ENCODE measurements around the gene PRR33.
"Not testable (repeated sequence)": the region's sequence is repeated elsewhere in the genome, so short reads cannot be mapped to it uniquely, and the experiment has no call there.

Gene PRR33

DNA sequence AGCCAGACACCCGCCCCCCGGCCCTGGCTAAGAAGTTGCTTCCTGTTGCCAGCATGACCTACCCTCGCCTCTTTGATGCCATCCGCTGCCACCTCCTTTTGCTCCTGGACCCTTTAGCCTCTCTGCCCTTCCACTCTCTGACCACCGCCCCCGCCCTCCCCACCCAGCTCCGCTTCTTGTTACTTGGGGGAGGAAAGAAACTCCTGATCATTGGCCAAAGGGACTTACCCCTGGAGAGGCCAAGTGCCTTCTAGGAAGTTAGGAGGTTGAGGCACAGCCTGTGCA lies at the start of gene PRR33:
PRR33 (minus strand) TSS at position 65 of the 285 bp plus-strand sequence. CDS start 1,311 bp downstream, outside the sequence.
- no peak for DNase-seq

DNA sequence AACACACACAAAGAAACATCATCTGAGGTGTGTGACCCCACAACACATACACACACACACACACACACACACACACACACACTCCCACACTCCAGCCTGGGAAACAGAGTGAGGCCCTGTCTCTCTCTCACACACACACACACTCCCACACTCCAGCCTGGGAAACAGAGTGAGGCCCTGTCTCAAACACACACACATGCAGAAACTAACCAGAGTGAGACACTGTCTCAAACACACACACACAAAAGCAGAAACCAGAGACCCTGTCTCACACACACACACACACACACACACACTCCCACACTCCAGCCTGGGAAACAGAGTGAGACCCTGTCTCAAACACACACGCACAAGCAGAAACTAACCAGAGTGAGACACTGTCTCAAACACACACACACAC lies 48.1 kb upstream of the PRR33 start:
- not testable (repeated sequence) for DNase-seq

DNA sequence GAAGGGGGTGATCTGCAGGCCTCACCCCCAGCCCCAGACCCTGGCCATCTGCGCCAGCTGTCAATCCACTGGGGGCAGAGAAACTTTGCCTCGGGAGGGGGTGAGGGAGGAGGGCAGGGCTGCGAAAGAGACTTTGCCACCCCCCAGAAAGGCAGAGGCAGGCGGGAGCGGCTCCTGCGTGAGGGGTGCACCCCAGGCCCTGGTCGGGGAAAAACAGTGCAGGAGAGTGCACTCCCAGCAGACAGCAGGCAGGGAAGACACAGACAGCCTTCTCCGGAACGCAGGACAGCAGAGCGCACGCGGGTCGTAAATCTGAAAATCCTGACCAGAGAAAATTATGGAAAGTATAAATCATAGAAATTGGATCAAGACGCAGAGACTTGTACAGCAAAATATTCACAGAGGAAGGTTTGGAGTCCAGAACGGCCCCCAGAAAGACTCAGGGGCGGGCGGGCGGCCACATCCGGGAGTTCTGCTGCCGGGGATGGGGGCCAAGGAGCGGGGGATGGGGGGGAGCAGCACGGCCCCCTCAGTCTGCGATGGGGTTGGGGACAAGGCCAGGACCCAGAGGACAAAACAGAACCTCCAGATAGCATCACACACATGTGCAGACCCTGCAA lies 47.4 kb upstream of the PRR33 start:
- no peak for DNase-seq

DNA sequence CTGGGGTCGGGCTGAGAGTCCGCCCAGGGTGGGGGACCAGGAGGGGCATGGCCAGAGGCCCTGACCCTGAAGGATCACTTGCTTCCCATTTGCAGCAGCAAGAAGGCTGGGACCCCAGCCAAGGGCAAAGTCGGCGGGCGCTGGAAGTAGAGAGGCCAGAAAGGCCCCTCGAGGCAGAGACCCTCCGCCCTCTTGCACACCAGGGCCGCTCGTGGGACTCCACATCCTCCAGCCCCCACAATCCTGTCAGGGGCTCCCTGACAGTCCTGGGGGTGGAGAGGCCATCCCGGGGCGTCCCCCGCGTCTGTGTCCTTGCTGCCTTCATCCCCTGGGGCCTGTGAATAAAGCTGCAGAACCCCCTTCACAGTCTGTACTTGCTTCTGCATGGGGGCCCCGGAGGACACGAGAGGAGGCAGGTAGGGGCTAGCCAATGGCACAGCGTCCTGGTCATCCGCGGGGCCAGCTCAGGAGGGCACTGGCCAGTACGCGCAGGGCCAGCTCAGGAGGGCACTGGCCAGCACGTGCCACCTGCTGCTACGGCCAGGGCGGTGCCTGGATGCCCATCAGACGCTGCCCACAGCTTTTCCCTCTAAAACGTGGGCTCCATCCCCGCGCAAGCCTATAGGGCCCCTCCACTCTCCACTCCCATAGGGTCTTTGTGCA lies 46.8 kb upstream of the PRR33 start:
- no peak for DNase-seq

DNA sequence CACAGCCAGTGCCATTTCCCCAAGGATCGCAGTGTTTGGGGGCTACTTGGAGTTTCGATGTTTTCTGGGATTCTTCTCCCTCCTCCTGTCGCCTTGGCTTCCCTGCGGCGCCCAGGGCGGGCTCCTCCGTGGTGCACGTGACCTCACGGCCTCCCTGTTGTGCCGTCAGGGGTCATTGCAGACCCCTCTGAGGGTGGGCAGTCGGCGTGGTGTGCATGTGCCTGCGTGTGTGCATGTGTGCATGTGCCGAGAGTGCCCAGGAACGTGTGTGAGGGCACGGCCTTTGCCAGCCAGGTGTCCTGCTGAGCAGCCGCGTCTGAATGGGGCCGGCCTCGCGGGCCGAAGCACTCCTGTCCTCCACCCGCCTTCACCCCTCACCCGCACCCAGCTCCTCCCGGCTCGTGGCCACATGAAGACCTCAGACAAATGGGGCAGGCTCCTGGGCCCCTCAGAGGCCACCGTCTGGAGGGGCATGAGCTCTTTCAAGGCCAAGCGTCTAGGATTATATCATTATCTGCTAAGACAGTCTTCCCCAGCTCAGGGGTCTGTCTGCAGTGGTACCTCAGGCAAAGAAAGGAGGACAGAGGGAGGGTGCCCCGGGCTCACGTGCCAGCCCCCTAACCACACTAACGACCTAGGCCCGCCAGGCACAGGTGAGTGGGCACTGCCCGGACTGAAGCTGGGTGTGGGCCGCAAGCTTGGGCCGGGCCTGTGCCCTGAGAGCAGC lies 46.1 kb upstream of the PRR33 start:
- DNase-seq, result no peak

DNA sequence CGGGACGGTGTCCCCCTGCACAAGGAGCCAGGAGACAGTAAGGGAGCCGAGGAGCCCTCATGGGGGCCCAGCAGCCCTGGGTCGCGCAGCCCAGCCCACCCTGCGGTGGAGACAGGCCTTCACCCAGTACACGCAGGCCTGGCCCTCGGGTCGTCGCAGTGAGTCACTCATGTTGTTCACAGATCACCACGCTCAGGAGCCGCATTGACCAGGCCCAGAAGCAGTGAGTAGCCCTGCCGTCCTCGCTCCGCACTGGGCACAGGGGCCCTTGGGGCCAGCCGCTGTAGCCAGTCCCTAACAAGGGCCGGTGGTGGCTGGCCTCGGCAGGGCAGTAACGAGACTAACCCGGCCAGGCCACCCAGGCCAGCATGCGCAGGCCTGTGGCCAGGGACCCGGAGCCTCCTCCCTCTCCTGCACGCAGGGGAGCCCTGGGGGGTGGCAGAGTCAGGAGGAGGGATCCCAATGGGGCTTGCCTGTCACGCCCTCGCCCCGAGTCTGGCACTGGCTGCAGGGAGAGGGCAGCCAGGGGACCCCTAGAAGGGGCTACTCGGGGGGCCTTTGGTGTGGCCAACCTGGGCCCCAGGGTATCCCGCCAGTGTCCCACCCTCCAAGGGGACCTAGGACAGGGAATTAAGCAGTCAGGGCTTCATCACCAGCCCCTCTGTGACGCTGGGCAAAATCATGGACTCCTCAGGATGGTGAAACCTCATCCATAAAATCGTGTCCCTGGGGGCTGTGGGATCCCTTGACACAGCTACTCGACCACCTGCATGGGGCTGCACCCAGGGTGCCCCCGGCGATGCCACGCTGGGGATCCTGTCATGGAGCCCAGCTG lies 45.3 kb upstream of the PRR33 start:
- no peak for DNase-seq

DNA sequence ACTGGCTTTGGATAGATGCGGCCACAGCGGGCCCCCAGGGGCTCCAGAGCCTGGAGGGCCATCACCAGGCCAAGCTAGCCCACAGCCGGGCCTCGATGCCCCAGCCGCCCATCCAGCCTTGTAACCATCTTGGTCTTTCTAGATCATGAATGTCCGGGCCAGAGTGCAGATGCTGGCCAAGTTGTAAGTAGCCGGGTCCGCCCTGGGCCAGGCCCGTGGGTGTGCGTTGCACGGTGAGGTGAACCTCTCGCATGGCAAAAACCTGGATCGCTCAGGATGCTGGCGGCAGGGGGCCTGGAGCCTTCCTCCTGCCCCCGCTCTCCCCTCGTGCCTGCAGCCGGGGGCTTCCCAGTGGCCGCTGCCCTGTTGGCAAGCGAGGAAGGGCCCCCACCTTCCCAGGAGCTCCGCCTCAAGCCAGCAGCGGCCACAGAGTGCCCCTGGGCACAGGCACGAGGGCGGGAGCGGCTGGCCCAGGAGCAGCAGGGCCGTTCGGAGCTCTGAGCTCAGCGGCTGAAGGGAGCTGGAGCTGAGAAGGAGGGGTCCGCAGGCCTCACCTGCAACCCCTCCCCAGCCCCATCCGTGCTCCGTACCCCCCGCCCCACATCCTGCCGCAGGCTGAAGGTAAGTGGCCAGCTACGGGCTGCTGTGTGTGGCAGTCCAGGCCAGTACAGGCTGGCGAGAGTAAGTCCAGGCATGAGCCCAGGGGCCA lies 44.5 kb upstream of the PRR33 start:
- no peak for DNase-seq

DNA sequence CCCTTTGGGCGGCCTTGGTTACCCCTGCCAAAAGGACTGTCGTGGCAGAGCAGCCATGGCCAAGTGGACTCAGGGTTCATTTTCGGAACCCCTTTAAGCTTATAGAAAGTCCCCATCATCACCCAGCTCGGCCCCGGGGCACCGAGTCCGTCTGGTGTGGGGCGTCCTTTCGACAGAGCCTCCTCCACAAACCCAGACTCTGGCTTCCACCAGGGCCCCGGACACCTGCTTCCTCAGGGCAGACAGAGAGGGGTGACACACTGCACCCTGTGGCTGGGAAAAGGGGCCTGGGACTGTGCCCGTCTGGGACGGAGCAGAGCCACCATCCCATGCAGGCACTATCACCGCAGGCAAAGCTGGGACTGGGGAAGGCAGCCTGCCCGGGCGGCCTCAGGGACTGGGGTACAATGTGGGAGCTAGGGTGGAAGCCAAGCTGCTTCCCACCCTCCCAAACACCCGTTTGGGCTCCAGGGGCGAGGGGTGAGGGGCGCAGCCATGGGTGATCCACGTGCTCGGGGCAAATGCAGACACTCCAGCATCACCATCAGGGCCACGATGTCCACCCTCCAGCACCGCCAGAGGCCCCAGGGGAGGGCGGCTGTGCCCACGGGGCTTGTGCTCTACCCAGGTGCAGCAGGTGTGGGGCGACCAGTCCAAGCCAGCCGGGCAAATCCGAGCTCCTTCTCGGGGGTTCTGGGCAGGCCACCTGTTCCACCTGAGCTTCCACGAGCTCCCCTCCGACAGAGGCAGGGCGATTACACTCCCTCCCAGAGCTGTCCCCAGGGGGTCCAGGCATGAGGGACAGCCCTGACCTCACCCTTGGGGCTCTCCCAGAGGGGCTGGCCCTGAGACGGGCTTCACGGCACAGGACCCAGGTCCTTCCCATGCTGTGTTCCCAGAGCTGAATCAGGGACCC lies 43.7 kb upstream of the PRR33 start:
- no peak for DNase-seq

DNA sequence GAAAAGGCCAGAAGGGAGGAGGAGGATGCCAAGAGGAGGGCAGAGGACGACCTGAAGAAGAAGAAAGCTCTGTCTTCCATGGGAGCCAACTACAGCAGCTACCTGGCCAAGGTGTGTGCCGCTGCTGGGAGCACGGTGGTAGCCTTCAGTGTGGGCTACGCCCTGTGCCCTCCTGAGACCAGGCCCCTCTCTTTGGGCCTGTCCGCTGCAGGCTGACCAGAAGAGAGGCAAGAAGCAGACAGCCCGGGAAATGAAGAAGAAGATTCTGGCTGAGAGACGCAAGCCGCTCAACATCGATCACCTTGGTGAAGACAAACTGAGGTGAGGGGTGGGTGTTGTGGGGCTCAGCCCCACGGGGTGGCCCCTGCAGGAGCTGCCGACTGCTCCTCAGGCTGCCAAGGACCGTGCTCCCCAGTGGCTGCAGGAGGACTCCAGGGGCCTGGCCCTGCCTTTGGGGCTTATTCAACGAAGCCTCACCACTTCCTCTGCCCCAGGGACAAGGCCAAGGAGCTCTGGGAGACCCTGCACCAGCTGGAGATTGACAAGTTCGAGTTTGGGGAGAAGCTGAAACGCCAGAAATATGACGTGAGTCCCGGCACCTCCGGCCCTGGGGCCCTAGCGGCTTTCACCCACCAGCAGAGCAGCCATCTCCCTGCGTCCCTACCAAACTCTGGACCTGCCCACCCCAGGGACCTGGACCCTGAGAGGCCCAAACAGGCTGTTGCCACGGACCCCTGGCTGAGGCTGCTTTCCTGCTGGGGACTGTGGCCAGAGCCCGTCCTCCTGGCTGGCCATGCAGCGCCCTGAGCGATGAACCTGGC lies 42.9 kb upstream of the PRR33 start:
- no peak for DNase-seq

DNA sequence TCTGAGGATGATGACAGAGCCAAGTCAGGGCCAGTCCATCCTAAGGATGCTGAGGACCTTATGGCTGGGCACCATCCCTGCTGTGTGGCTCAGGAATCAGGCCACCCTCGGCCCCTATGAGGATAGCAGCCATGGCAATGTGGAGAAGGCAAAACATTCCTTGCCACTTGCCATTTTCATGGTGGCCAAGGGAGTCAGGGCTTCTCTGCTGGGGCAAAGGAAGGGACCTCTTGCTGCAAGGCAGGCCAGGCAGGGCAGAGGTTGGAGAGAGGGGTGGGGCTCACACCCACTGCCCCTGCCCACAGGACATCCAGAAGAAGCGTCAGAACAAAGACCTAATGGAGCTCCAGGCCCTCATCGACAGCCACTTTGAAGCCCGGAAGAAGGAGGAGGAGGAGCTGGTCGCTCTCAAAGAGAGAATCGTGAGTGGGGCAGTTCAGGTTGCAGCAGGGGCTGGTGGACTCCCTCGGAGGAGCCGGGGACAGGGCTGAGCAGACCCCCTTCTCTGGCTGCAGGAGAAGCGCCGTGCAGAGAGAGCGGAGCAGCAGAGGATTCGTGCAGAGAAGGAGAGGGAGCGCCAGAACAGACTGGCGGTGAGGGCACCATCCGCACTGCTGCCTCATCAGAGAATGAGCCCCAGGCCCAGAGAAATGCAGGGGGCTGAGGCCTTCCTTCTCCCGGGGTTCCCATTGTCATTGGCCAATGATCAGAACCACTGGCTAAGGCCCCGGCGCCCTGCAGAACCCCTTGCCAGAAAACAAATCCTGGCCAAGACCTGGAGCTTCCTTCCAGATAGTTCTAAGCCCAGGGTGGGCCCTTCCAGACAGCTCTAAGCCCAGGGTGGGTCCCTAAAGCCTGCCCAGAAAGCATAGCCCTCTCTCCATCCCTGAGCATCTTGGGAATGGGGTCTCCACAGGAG lies 42.0 kb upstream of the PRR33 start:
- no peak for DNase-seq

DNA sequence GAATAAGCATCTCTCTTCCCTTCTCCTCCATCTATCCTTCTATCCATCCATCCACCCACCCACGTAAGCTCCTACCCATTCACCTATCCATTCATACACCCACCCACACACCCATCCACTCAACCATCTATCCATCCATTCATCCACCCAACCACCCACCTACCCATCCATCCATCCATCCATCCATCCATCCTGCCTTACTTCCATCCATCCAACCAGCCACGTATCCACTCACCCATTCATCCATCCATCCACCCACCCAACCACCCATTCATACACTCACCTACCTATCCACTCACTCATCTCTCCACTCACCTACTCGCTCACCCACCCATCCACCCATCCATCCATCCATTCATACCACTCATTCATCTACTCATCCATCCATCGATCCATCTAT lies 41.0 kb upstream of the PRR33 start:
- no peak for DNase-seq

DNA sequence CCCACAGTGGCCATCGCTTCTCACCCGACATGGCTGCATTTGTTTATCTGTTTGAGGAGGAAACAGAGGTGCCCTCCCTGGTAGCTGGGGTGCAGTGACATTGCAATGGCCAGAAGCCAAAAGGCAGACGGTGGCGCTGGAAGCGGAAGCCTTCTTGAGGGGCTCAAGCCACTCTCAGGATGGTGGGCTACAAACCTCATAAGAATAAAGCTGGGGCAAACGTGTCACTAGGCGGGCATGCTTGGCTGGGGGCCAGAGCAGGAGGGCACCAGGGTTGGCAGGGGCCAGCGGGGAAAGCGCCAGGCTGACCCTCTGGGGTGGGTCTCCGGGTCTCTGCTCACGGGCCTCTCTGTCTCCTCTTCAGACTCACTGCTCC lies 40.4 kb upstream of the PRR33 start:
- no peak for DNase-seq

DNA sequence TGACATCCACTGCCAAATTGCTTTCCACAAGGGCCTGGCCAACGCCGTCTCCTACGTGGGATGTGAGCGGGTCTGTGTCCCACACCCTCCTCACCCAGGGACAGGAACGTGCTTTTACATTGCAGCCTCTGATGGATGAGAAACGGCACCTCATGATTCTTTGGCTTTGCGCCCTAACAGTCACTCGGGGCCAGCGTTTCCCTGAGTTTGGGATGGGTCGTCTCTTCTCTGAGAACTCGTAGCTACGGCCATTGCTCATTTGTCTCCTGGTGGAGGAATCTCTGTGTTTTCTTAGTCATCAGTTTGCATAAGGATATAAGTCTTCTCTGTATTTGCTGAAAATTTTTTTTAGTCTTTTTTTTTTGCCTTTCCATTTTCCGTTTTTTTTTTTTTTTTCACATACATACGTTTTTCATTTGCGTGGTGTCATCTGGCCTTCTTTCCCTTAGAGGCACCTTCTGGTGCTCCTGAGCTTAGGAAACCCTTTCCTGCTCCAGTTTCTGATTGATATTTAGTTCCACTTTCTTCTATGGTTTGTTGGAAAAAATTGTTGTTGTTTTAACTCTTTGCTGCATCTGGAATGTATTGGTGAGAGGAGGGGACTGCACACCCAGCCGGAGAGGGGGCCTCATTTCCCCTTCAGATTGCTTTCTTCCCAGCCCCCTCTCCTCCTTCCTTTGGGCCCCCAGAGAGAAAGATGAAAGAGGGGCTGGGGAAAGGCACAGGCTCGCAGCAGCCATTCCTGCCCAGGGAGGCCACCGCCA lies 39.8 kb upstream of the PRR33 start:
- no peak for DNase-seq

DNA sequence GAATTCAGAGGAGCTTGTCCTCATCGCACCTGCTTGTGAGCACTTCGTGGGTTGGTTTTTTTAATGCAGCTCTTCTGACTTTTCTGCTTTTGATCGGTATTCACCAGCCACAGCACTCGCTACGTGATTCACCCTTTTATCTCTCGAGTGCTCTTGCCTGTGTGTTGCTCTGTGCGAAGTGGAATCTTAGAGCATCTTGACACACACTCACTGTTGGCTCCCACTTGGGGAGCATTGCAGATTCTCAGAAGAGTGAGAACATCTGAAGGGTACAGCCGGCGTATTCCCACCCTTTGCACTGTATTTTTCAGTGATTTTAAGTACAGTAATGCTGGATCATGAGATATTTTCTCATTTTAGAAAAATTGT lies 38.8 kb upstream of the PRR33 start:
- DNase-seq, result no peak

DNA sequence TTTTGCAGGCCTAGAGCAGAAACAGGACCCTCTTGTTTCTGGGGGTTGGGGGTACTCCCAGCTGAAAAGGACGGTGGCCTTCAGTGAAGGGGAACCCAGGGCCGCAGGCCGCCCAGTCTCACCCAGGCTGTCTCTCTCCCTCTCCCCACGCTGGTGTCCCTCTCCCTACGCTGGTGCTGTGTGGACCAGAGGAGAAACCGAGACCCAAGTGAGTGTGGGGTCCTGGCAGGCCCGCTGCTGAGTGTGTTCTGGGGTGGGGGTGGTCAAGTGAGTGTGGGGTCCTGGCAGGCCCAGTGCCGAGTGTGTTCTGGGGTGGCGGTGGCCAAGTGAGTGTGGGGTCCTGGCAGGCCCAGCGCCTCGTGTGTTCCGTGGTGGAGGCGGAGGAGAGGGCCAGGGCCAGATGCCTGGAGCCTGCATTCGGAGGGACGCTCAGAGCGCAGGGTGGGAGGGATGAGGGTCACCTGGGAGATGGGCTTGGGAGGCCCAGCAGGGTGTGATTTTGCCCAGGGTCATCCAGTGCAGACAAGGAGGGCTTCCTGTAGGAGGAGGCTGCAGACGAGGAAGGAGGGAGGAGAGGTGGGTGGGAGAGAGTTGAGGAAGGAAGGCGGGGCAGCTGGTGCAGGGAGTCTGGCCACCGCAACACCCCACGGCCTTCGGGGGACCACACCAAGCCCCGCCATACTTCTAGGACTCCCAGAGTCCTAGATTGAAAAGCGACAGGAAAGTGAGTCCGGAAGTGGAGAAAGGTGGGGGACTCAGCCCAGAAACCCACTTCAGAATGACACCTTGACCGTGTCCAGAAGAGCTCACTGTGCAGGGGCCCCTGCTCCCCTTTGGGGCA lies 38.1 kb upstream of the PRR33 start:
- no peak for DNase-seq

DNA sequence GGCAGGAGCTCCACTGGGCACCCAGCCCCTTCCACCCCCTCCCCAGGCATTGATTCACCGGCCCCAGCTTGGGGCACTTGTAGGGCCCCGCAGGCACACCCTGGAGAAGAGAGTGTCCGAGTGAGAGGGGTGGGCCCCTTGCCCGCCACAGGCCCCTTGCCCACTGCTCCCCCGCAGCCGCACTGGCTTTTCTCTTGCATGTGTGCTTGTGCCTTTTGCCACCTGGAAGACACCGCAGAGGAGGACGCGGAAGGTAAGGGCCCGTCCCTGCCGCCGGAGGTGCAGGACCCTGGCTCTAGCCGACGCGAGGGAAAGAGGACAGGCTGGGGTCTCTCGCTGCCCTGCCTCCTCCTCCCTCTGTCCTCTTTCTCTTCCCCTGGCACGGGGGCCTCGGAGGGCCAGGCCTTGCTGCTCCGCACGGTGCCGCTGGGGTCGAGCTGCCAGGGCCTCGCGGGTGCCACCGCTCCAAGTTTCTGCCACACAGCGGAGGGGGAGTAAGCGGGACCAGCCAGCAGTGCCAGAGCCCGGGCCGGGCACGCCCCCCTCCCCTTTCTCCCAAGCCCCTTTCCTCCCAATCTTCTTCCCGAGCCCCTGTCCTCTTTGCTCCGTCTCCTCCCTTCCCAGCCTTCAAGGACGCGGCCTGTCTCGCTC lies 37.3 kb upstream of the PRR33 start:
- no peak for DNase-seq

DNA sequence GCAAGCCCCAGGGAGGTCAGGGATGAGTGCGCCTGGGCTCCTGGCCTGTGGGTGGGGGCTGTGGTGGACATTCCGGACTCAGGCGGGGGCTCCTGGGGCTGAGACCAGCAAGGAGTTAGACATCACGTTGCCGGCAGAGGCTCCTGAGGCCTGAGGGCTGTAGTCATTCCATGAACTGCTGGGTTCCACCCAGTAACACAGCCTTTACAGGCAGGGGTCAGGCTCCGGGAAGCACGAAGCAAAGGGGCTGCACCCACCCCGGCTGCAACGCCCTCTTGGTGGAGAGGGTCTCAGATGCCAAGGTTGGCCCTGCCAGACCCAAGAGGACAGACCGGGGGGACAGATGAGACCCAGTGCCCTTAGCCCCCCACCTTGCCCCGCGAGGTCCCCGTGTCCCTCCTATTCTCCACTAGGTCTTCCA lies 36.8 kb upstream of the PRR33 start:
- DNase-seq, result no peak
